DMS114 treated with DMSO at 0.1 percent for 48 hours (cell line): Measurements from ENCODE around the gene FIGNL2.
A peak's percentile ranks its signal among the peaks of the same experiment; 100 is the strongest.
"Not testable (repeated sequence)": the region's sequence is repeated elsewhere in the genome, so short reads cannot be mapped to it uniquely, and the experiment has no call there.

Source experiments
- DNase-seq: peaks from one replicate; lab custom pipeline; 2025; ENCODE audit not compliant: unreplicated experiment; lab: John Stamatoyannopoulos, UW

The FIGNL2 gene

DNA sequence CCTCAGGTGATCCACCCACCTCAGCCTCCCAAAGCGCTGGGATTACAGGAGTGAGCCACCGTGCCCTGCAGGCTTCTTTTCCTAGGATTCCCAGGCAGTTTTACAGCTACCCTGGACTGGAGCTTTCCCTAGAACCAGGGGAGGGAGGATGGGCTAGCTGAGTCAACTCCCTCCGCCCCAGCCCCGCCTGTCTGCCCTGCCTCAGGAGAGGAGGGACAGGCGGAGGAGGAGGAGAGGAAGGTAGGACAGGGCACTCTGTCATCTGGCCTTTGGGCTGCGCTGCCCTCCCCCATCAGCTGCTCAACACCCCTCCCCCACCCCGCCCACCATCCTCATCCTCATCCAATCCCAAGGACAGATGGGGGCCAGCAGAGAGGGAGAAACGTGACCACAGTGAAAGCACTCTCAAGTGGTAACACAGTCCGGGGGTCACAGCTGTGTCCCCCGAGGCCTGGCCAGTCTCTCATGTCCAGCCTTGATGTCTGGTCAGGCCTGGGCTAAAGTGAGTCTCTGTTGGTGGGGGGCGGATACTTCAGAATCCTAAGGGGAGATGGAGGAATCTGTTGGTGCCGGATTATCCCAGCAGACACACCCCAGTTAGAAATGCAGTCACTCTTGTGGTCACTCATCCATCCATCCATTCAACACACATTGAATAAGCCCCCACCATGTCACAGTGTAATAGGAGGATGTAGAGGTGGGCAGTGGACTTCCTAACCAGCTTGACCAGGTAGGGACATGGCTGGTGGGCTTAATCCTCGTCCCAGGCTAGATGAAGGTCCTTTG is 12.3 kb downstream of the FIGNL2 start:
- DNase-seq, result no peak

- no peak for DNase-seq
These were observed 14.1 kb downstream of the FIGNL2 start for GRCh38 chr12:51834411-51834810.

- DNase-seq, result no peak
These were observed 14.9 kb downstream of the FIGNL2 start for GRCh38 chr12:51833448-51834227.

GRCh38 chr12:51832354-51833107 is 16.0 kb downstream of the FIGNL2 start:
- DNase-seq, result no peak

DNA sequence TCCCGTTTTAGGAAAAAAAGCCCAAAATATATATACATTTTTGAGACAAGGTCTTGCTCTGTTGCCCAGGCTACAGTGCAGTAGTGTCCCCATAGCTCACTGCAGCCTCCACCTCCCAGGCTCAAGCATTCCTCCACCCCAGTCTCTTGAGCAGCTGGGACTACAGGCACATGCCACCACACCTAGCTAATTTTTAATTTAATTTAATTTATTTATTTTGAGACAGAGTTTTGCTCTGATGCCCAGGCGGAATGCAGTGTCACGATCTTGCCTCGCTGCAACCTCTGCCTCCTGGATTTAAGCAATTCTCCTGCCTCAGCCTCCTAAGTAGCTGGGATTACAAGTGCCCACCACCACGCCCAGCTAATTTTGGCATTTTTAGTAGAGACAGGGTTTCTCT is 16.7 kb downstream of the FIGNL2 start:
- not testable (repeated sequence) for DNase-seq

- no peak for DNase-seq
These were observed 18.9 kb downstream of the FIGNL2 start for GRCh38 chr12:51829641-51830040.

DNA sequence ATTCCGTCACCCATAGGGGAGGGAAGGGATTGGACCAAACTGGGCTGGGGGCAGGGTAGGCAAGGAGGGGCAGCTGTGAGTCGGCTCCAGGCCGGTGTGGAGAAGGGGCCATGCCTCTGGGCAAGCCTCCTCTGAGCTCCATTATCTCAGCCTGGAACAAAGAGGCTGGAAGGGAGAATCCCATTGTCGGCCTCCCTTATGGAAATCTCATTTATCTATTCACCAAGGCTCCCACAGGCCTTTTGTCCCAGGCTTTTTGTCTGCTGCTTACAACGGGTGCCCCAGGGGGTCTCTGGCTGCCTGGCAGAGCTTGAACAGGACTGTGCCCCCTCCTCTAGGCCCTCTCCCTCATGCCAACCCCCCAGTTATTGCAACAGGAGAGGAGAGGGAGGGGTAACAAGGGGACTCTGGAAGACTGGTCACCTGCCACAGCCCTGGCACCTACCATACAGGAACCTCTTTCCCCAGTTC is 19.5 kb downstream of the FIGNL2 start:
- DNase-seq, result no peak

- no peak for DNase-seq
These were observed 20.3 kb downstream of the FIGNL2 start for GRCh38 chr12:51827925-51828818.

GRCh38 chr12:51826881-51827280 is 21.6 kb downstream of the FIGNL2 start:
- no peak for DNase-seq

GRCh38 chr12:51825216-51825615 is 23.3 kb downstream of the FIGNL2 start:
- no peak for DNase-seq

DNA sequence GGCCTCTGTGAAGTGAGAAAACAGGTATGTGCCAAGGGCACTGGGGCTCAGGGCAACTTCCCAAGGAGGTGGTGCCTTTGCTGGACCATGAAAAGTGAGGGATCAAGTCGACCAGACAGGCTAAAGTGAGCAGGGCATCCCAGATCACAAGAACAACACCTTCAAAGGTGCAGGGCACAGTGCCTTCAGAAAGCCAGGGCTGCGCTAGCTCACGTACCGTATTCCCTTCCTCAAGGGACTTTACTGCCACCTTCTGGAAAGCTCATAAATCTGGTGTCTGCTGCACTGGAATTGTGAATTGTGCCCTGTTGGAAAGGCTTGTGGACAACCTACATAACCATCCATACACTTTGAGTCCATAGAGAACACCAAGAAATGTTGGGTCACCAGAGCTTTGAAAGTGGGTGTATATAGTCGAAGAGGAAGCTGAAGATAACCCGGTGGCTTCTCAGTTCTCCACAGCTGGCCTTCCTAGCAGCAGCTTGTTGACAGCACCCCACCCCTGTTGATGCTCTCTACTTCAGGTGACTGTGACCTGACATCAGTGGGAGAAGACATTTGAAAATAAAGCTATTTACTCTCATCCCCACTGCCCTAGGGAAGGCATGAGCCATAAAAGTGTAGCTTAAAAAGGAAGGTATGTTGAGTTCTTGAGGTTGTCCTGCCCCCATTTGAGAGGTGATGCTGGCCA is 24.5 kb downstream of the FIGNL2 start:
- DNase-seq, result peak; percentile 77

- DNase-seq, result no peak
These were observed 25.6 kb downstream of the FIGNL2 start for GRCh38 chr12:51822956-51823355.

GRCh38 chr12:51822261-51822616 is 26.3 kb downstream of the FIGNL2 start:
- DNase-seq, result no peak

DNA sequence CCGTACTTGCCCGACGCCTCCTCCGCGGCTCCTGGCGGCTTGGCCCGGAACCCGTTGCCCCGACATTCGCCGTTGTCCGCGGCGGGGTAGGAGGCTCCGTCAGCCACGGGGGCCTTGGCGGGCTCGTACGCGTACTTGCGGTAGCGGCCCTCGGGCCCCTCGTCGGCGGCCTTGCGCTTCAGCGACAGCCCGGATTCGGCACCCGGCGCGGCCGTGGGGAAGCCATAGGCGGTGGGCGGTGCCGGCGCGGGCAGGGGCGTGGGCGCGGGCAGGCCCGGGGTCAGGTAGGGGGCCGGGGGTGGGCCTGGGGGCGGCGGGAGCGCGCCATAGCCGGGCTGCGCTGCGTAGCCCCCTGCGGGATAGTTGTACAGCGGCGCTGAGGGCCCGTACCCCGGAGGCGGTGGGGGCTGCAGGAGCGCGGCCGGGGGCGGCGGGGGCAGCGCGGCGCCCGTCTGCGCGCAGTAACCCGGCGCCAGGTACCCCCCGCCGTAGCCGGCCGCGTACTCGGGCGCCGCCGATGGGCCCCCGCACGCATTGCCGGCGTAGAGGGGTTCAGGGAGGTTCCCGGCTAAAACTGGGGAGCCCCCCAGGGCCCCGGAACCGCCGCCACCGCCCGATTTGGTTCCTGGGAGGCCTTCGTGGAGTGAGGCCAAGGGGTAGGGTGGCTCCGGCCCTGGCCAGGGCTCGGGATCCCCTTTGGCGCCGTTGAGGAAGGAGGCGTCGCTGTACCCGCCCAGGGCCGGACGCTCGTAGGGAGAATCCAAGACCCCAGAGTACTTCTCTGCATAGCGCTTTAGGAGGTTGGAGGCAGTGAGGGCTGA is 26.9 kb downstream of the FIGNL2 start:
- no peak for DNase-seq

DNA sequence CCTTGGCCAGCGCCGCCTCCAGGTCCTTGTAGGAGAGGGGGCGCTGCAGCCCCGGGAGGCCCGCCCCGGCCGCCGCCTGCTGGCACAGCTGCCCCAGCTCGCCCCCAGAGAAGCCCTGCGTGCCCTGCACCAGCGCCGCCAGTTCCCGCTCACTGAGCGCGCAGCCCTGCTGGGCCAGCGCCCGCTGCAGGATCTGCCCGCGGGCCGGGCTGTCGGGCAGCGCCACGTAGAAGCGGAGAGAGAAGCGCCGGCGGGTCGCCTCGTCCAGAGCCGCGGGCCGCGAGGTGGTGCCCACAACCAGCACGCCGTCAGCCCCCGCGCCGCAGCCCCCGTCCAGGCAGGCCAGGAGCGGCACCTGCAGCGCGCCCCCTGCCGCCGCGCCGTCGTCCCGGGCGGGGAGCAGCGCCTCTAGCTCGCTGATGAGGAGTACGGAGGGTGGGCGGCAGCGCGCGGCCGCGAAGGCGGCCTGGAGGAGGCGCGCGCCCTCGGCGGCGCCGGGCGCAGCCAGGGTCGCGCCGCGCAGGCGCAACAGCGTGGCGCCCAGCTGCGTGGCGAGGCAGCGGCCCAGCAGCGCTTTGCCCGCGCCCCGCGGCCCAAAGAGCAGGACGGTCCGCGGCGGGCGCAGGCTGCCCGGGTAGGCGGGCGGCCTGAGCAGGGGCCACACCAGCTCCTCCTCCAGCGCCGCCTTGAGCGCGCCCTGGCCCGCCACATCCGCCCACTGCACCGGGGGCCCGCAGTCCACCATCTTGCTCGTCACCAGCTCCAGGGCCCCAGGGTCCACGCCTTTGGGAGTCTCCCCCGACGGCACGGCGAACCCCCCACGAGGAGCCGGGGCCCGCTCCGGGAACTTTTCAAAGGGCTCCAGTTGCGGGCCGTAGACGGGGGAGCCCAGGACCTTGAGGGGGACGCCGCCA is 27.7 kb downstream of the FIGNL2 start:
- peak; percentile 67 for DNase-seq

- peak; percentile 22 for DNase-seq
These were observed 28.6 kb downstream of the FIGNL2 start for GRCh38 chr12:51819736-51820525.

DNA sequence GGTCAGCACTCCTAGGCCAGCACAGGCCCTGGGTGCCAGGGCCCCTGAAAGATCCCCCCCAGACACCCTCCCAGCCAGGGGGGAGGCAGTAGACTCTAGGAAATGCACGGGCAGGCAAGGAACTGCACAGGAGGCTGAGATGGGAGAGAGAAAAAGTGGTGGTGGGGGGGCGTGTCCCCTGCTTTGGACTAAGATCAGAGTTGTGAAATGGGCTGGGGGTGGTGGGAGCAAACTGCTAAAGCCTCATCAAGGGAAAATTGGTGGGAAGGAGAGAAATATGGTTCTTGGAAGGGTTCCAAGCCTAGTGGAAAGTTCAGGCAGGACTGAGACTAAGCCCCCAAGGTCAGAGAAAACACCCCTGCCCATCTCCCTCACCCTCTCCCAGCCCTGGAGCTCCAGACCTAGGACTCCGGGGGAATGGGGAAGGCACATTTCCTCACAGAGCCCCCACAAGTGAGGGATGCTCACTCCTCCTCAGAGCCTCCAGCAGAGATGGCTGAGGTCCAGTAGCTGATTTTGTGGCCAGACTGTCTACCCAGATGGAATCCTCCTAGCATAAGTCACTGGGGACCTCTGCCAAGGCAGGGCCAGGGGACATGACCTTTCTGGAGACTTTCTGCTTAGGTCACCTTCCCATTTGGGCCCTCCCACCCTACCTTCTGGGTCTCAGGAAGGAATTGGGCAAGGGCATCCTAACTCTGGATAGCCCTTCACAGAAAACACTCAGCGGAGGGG is 29.8 kb downstream of the FIGNL2 start:
- no peak for DNase-seq
